HCT116 (cell line): ENCODE results near the gene SLC19A1.

Source experiments
- CBX3 ChIP-seq: IDR thresholded peaks from 2 replicates; pipeline ENCODE4 v1.6.1; 2012; ENCODE audit warnings: low read depth
- EZH2 ChIP-seq: fragments of 200-600 bp; sonication (generic); IDR thresholded peaks from 2 replicates; pipeline ENCODE4 v1.6.1; 2017; ENCODE audit warnings: antibody characterized with exemption, mixed run types
- JUND ChIP-seq: IDR thresholded peaks from 2 replicates; pipeline ENCODE4 v1.6.1; 2012
- POLR2A ChIP-seq: IDR thresholded peaks from 2 replicates; pipeline ENCODE4 v1.7.0; 2011; ENCODE audit warnings: borderline replicate concordance; ENCODE audit not compliant: insufficient read depth, insufficient read length; ENCODE audit errors: extremely low read depth
- POLR2AphosphoS5 ChIP-seq: IDR thresholded peaks from 2 replicates; pipeline ENCODE4 v1.6.1; 2011; ENCODE audit warnings: mild to moderate bottlenecking, low read depth, low read length, moderate library complexity
- RAD21 ChIP-seq: IDR thresholded peaks from 2 replicates; pipeline ENCODE4 v1.6.1; 2012; ENCODE audit warnings: low read depth, mild to moderate bottlenecking
- SP1 ChIP-seq: IDR thresholded peaks from 2 replicates; pipeline ENCODE4 v1.6.1; 2012; ENCODE audit warnings: low read depth
- SRF ChIP-seq: IDR thresholded peaks from 2 replicates; pipeline ENCODE4 v1.6.1; 2012; ENCODE audit warnings: low read depth
- ZFX ChIP-seq: fragments of 450-650 bp; IDR thresholded peaks from 2 replicates; pipeline ENCODE4 v1.6.1; 2017
- TF ChIP-seq, protein P1 (sequence below), 3 experiments: fragments of 200-600 bp in 1 of 3; sonication (generic) in 1 of 3; IDR thresholded peaks in 2 of 3; conservative IDR thresholded peaks in 1 of 3; 2 replicates each; pipeline ENCODE4 v1.5.1; 2012 to 2017; ENCODE audit warnings: low read depth in 2 of 3, low read length in 2 of 3, antibody characterized with exemption in 1 of 3, borderline replicate concordance in 1 of 3, control low read depth in 1 of 3, mild to moderate bottlenecking in 1 of 3, mixed read lengths in 1 of 3, mixed run types in 1 of 3, moderate library complexity in 1 of 3; ENCODE audit not compliant: insufficient read depth in 1 of 3
- TF ChIP-seq, protein P2 (sequence below): IDR thresholded peaks from 2 replicates; pipeline ENCODE4 v1.6.1; 2012; ENCODE audit warnings: low read depth

DNA sequence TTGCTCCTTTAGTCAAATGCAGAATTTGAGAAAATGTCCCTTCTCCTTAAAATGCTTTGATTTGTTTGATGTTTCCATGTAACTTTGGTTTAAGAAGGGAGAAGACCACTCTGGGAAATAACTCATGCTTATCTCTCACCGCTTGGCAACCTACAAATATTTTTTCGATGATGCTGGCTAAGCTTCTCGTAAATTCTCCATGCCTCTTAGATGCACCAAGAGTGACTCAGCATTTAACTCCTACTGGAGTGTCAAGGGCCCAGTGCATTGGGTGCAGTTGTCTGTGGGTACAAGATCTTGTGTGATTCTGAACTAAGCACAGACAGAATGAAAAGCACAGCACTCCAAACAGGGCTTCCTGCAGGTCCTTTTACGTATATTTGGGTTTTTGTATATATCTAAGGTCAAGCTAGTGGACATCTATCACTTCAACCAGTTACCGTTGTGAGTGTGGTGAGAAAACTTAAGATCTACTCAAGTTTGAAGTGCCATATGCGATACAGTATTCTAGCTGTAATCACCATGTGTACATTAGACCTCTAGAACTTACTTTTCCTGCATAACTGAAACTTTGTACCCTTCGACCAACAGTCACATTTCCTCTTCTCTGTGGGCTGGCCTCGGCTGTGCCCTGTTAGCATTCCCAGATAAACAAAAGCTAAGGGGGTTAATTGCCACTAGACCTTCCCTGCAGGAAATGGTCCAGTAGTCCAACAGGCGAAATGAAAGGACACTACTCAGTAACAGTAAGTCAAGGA, 81.5 kb downstream of the SLC19A1 start:
- TF ChIP-seq, protein P1, sequence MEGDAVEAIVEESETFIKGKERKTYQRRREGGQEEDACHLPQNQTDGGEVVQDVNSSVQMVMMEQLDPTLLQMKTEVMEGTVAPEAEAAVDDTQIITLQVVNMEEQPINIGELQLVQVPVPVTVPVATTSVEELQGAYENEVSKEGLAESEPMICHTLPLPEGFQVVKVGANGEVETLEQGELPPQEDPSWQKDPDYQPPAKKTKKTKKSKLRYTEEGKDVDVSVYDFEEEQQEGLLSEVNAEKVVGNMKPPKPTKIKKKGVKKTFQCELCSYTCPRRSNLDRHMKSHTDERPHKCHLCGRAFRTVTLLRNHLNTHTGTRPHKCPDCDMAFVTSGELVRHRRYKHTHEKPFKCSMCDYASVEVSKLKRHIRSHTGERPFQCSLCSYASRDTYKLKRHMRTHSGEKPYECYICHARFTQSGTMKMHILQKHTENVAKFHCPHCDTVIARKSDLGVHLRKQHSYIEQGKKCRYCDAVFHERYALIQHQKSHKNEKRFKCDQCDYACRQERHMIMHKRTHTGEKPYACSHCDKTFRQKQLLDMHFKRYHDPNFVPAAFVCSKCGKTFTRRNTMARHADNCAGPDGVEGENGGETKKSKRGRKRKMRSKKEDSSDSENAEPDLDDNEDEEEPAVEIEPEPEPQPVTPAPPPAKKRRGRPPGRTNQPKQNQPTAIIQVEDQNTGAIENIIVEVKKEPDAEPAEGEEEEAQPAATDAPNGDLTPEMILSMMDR (IDR thresholded peaks at IDR 0.05 in 2 of 3, conservative IDR thresholded peaks at IDR 0.05 in 1 of 3; ENCODE audit: borderline replicate concordance in 1 of 3, insufficient read depth in 1 of 3, low read depth in 2 of 3, low read length in 2 of 3), result no peak
- TF ChIP-seq EZH2 (no peak), POLR2A (no peak), SRF (no peak), POLR2AphosphoS5 (no peak), JUND (no peak), ZFX (no peak), SP1 (no peak), RAD21 (no peak), CBX3 (no peak)
- TF ChIP-seq, protein P2, sequence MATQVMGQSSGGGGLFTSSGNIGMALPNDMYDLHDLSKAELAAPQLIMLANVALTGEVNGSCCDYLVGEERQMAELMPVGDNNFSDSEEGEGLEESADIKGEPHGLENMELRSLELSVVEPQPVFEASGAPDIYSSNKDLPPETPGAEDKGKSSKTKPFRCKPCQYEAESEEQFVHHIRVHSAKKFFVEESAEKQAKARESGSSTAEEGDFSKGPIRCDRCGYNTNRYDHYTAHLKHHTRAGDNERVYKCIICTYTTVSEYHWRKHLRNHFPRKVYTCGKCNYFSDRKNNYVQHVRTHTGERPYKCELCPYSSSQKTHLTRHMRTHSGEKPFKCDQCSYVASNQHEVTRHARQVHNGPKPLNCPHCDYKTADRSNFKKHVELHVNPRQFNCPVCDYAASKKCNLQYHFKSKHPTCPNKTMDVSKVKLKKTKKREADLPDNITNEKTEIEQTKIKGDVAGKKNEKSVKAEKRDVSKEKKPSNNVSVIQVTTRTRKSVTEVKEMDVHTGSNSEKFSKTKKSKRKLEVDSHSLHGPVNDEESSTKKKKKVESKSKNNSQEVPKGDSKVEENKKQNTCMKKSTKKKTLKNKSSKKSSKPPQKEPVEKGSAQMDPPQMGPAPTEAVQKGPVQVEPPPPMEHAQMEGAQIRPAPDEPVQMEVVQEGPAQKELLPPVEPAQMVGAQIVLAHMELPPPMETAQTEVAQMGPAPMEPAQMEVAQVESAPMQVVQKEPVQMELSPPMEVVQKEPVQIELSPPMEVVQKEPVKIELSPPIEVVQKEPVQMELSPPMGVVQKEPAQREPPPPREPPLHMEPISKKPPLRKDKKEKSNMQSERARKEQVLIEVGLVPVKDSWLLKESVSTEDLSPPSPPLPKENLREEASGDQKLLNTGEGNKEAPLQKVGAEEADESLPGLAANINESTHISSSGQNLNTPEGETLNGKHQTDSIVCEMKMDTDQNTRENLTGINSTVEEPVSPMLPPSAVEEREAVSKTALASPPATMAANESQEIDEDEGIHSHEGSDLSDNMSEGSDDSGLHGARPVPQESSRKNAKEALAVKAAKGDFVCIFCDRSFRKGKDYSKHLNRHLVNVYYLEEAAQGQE, result no peak
